ENCODE data around the gene ACOX3. TPM values are rescaled to one million over a fixed set of nuclear protein-coding genes. Genes with fewer than 3 reads are reported as not detected.
"Not testable (repeated sequence)": the region's sequence is repeated elsewhere in the genome, so short reads cannot be mapped to it uniquely, and the experiment has no call there.

ACOX3 gene
- total RNA-seq (2014; rRNA removed; shearing (Covaris generic)) (10.4 and 12.7 TPM in 2 replicates), total RNA-seq (2022) (16.8 and 21.0 TPM in 2 replicates), Bru-seq, nascent RNA (percentile 67 among the genes with signal in this experiment), BruChase-seq, experiment 1, labeled RNA remaining after a 6-hour chase (percentile 67 among the genes with signal in this experiment), BruChase-seq, experiment 2, labeled RNA remaining after a 2-hour chase (percentile 68 among the genes with signal in this experiment)
- long read RNA-seq, transcript ACOX3-201 (18 exons, 2,860 nt), result minor isoform, 11 of 61 reads
- long read RNA-seq, transcript ACOX3-203 (18 exons, 2,253 nt), result major isoform, 13 of 61 reads
- long read RNA-seq, partial matches to known transcripts, result 2 of 61 reads
- long read RNA-seq, other reads (novel, unspliced or antisense), result 32 of 61 reads

GRCh38 chr4:8440492-8441311 is at the start of gene ACOX3, which contains the start of gene TRMT44:
TSS of gene ACOX3 (minus strand) at chr4:8440723. CDS start at chr4:8416521, 24,202 bp downstream.
TSS of gene TRMT44 (plus strand) at chr4:8440777. CDS start at chr4:8440823, 46 bp downstream.
- Histone ChIP-seq H3K9me2 (ENCODE audit: insufficient read depth, low read length) (no peaks in the 10 kb centered on the region), H3K36me3 (ENCODE audit: insufficient read depth, low read length) (peaks cover 13% of the 10 kb centered on the region; the same call in 1 of the 2 replicates), H3K4me3 (ENCODE audit: low read depth, low read length, poor library complexity, severe bottlenecking) (peak within 1 kb of the TSS; percentile 98), H3K9me3 (ENCODE audit: low read length) (no peaks in the 10 kb centered on the region), H3K27ac (ENCODE audit: low read depth, low read length, poor library complexity, severe bottlenecking) (peak within 1 kb of the TSS; percentile 87), H2AFZ (ENCODE audit: low read length) (peak within 1 kb of the TSS; percentile 92), H3K4me2 (ENCODE audit: low read length) (peak within 1 kb of the TSS; percentile 97), H3K4me1 (ENCODE audit: insufficient read depth, low read length, poor library complexity, severe bottlenecking) (peaks cover 54% of the 10 kb centered on the region), H4K20me1 (ENCODE audit: insufficient read depth, low read length) (peaks cover 14% of the 10 kb centered on the region), H3K79me2 (ENCODE audit: insufficient read depth, low read depth, low read length) (peaks cover 73% of the 10 kb centered on the region)
- TF ChIP-seq EZH2phosphoT487 (IDR thresholded peaks at IDR 0.05; ENCODE audit: borderline replicate concordance, low read depth, low read length) (no peak), CTCF (conservative IDR thresholded peaks at IDR 0.05; ENCODE audit: low read length) (no peak)
- CTCF ChIA-PET (ENCODE audit: unreplicated experiment), result no interaction called here
- intact Hi-C loops (cut with micrococcal nuclease; ENCODE audit: unreplicated experiment), result loop anchor here (1.0 kb wide), 1 partner anchor 12 kb away; no protein-coding TSS in a partner anchor
- no TSS peak for BruUV-seq (replicated peaks)
- POLR2A ChIA-PET, result interaction anchor here (1.1 to 1.2 kb wide), 2 partner anchors 10 to 13 kb away, joined by 3 read pairs; no protein-coding TSS in a partner anchor
- peak; percentile 87 for DNase-seq (ENCODE audit: low spot score)

GRCh38 chr4:8488791-8489369 is 48.4 kb upstream of the ACOX3 start:
- intact Hi-C loops (cut with micrococcal nuclease; ENCODE audit: unreplicated experiment), result no loop called here
- CTCF ChIA-PET (ENCODE audit: unreplicated experiment), result no interaction called here
- H3K4me2 ChIP-seq (ENCODE audit: low read length), result no peak overlapping the region

GRCh38 chr4:8486643-8487042 is 46.1 kb upstream of the ACOX3 start:
- H3K36me3 ChIP-seq (ENCODE audit: insufficient read depth, low read length); H3K9me2 ChIP-seq (ENCODE audit: insufficient read depth, low read length); H4K20me1 ChIP-seq (ENCODE audit: insufficient read depth, low read length); CTCF ChIA-PET (ENCODE audit: unreplicated experiment); H3K4me2 ChIP-seq (ENCODE audit: low read length); BruUV-seq (replicated peaks); H3K27ac ChIP-seq (ENCODE audit: low read depth, low read length, poor library complexity, severe bottlenecking); POLR2A ChIA-PET; H3K9me3 ChIP-seq (ENCODE audit: low read length); H3K79me2 ChIP-seq (ENCODE audit: insufficient read depth, low read depth, low read length); H3K4me3 ChIP-seq (ENCODE audit: low read depth, low read length, poor library complexity, severe bottlenecking); H2AFZ ChIP-seq (ENCODE audit: low read length); DNase-seq (ENCODE audit: low spot score); H3K4me1 ChIP-seq (ENCODE audit: insufficient read depth, low read length, poor library complexity, severe bottlenecking); intact Hi-C loops (cut with micrococcal nuclease; ENCODE audit: unreplicated experiment): not testable (repeated sequence)

More at GRCh38 chr4:8488791-8489369, 48.4 kb upstream of the ACOX3 start:
- no peak for TF ChIP-seq CTCF (conservative IDR thresholded peaks at IDR 0.05; ENCODE audit: low read length)
- no peak for TF ChIP-seq EZH2phosphoT487 (IDR thresholded peaks at IDR 0.05; ENCODE audit: borderline replicate concordance, low read depth, low read length)
- Histone ChIP-seq H4K20me1 (ENCODE audit: insufficient read depth, low read length) (no peaks in the 10 kb centered on the region), H3K4me1 (ENCODE audit: insufficient read depth, low read length, poor library complexity, severe bottlenecking) (no peaks in the 10 kb centered on the region), H3K27ac (ENCODE audit: low read depth, low read length, poor library complexity, severe bottlenecking) (no peak overlapping the region), H3K79me2 (ENCODE audit: insufficient read depth, low read depth, low read length) (no peaks in the 10 kb centered on the region), H3K4me3 (ENCODE audit: low read depth, low read length, poor library complexity, severe bottlenecking) (no peak overlapping the region), H3K36me3 (ENCODE audit: insufficient read depth, low read length) (no peaks in the 10 kb centered on the region), H3K9me2 (ENCODE audit: insufficient read depth, low read length) (no peaks in the 10 kb centered on the region), H3K9me3 (ENCODE audit: low read length) (no peaks in the 10 kb centered on the region), H2AFZ (ENCODE audit: low read length) (no peak overlapping the region)
- no peak for DNase-seq (ENCODE audit: low spot score)
- BruUV-seq (replicated peaks), result no TSS peak
- POLR2A ChIA-PET, result no interaction called here

Data from OCI-LY7 (cell line).